B cell (primary cell): Measurements from ENCODE around the gene SCN7A. TPM values are rescaled to one million over a fixed set of nuclear protein-coding genes. Genes with fewer than 3 reads are reported as not detected.

Experiments used
- ATAC-seq: fragments of 200-7000 bp; cut with Tn5 transposase; one replicate; pipeline ENCODE4 v1.10.0; 2021; ENCODE audit warnings: low read depth, mild to moderate bottlenecking, moderate number of reproducible peaks, moderate library complexity
- CTCF ChIA-PET: fragments of 350-600 bp; sonication (Branson Sonifier 250); formaldehyde crosslinking; loops from one replicate; lab custom pipeline; 2021; ENCODE audit warnings: antibody characterized with exemption, inconsistent platforms; lab: Charles Lee
- POLR2A ChIA-PET: fragments of 350-600 bp; sonication (Branson Sonifier 250); formaldehyde crosslinking; loops from one replicate; lab custom pipeline; 2021; ENCODE audit warnings: antibody characterized with exemption; lab: Charles Lee
- DNase-seq: peaks from one replicate; pipeline ENCODE4 v3.0.0; 2013
- H2AFZ ChIP-seq: 2 replicates; pipeline ENCODE4 v1.6.1; 2012; ENCODE audit warnings: mild to moderate bottlenecking, low read depth, low read length; ENCODE audit not compliant: insufficient read depth, poor library complexity, severe bottlenecking
- H3K27ac ChIP-seq, 2 donors: 1 replicate in 1 of 2; 2 replicates in 1 of 2; pipeline ENCODE4 v1.5.1; 2012 to 2013; ENCODE audit warnings: low read length in 2 of 2, mild to moderate bottlenecking in 2 of 2, moderate library complexity in 1 of 2
- H3K27me3 ChIP-seq, 4 experiments: fragments of 200-600 bp in 1 of 4; sonication (generic) in 1 of 4; replicated peaks in 1 of 4; 1 replicate in 2 of 4; 2 replicates in 2 of 4; pipeline versions ENCODE4 v1.6.1 to v1.7.0; 2013 to 2016; ENCODE audit warnings: low read length in 3 of 4, mild to moderate bottlenecking in 2 of 4, mixed read lengths in 1 of 4, moderate library complexity in 1 of 4; ENCODE audit not compliant: insufficient read depth in 4 of 4, control insufficient read depth in 3 of 4; ENCODE audit errors: control extremely low read depth in 1 of 4
- H3K36me3 ChIP-seq, 2 experiments: replicated peaks in 1 of 2; 1 replicate in 1 of 2; 2 replicates in 1 of 2; pipeline versions ENCODE4 v1.6.1 to v1.7.1; 2013; ENCODE audit warnings: low read length in 1 of 2; ENCODE audit not compliant: insufficient read depth in 2 of 2, control insufficient read depth in 1 of 2; ENCODE audit errors: control extremely low read depth in 1 of 2, extremely low read depth in 1 of 2
- H3K4me1 ChIP-seq, 2 donors: fragments of 200-600 bp in 1 of 2; sonication (generic) in 1 of 2; 1 replicate in 1 of 2; 2 replicates in 1 of 2; pipeline versions ENCODE4 v1.5.1 to v1.6.1; 2013 to 2017; ENCODE audit warnings: low read length in 2 of 2; ENCODE audit not compliant: control insufficient read depth in 2 of 2, insufficient read depth in 2 of 2
- H3K4me2 ChIP-seq: replicated peaks from 2 replicates; pipeline ENCODE3; 2012; ENCODE audit warnings: mild to moderate bottlenecking, low read depth, low read length; ENCODE audit not compliant: poor library complexity, severe bottlenecking
- H3K4me3 ChIP-seq, 5 experiments: fragments of 200-600 bp in 1 of 5; sonication (generic) in 1 of 5; 1 replicate in 3 of 5; 2 replicates in 2 of 5; pipeline versions ENCODE4 v1.5.1 to v1.7.0; 2011 to 2016; ENCODE audit warnings: low read length in 4 of 5, mild to moderate bottlenecking in 4 of 5, low read depth in 2 of 5, control low read depth in 1 of 5, moderate library complexity in 1 of 5; ENCODE audit not compliant: insufficient read depth in 1 of 5; ENCODE audit errors: control extremely low read depth in 1 of 5, extremely low read depth in 1 of 5
- H3K79me2 ChIP-seq: fragments of 200-600 bp; sonication (generic); one replicate; pipeline ENCODE4 v1.6.0; 2016; ENCODE audit warnings: low read length; ENCODE audit not compliant: control insufficient read depth, insufficient read depth
- H3K9ac ChIP-seq: fragments of 200-600 bp; sonication (generic); 2 replicates; pipeline ENCODE4 v1.6.1; 2017; ENCODE audit warnings: mild to moderate bottlenecking, low read length, moderate library complexity
- H3K9me3 ChIP-seq, 3 donors: one replicate each; pipeline versions ENCODE4 v1.6.1 to v1.7.1; 2013; ENCODE audit warnings: low read length in 2 of 3; ENCODE audit not compliant: control insufficient read depth in 2 of 3, insufficient read depth in 1 of 3; ENCODE audit errors: control extremely low read depth in 1 of 3
- H4K20me1 ChIP-seq: 2 replicates; pipeline ENCODE4 v1.6.0; 2012; ENCODE audit warnings: mild to moderate bottlenecking, low read length; ENCODE audit not compliant: insufficient read depth, control insufficient read depth, poor library complexity, severe bottlenecking
- H3K27ac Mint-ChIP-seq: one replicate; pipeline ENCODE4 v1.8.0; 2021; ENCODE audit warnings: mixed read lengths
- H3K27me3 Mint-ChIP-seq: one replicate; pipeline ENCODE4 v1.8.0; 2021; ENCODE audit warnings: mixed read lengths
- H3K4me1 Mint-ChIP-seq: one replicate; pipeline ENCODE4 v1.8.0; 2021; ENCODE audit warnings: mixed read lengths
- H3K4me3 Mint-ChIP-seq: one replicate; pipeline ENCODE4 v1.8.0; 2021; ENCODE audit warnings: mixed read lengths
- H3K9me3 Mint-ChIP-seq: one replicate; pipeline ENCODE4 v1.8.0; 2022; ENCODE audit warnings: mixed read lengths; ENCODE audit not compliant: insufficient read depth
- EZH2 ChIP-seq: IDR thresholded peaks from 2 replicates; pipeline ENCODE4 v1.6.1; 2012; ENCODE audit warnings: borderline replicate concordance, low read depth, mild to moderate bottlenecking, moderate library complexity, low read length; ENCODE audit not compliant: insufficient read depth, poor library complexity, severe bottlenecking
- WGBS: methylation state at CpG from one replicate; pipeline ENCODE4 v1.1.5; 2013; ENCODE audit warnings: missing lambda C conversion rate; ENCODE audit not compliant: insufficient coverage; 5-methylcytosine and 5-hydroxymethylcytosine counted together
- intact Hi-C: fragments of 100-400 bp; cut with micrococcal nuclease; formaldehyde crosslinking; loops from one replicate; pipeline ENCODE4 v1.10.0; 2022
- polyA plus RNA-seq: library from polyadenylated mRNA; depleted of rRNA; stranded (reverse); fragments of >200 nt; gene quantifications from 2 replicates; pipeline ENCODE4 v1.2.3, GENCODE V29; 2012
- total RNA-seq, 2 donors: library from RNA; stranded (reverse); fragments of 120-200 nt in 1 of 2; gene quantifications; 1 replicate in 1 of 2; 2 replicates in 1 of 2; pipeline versions ENCODE4 v1.2.3 to v1.2.4, GENCODE V29; 2013 to 2022
- TF ChIP-seq, protein P1 (sequence below): fragments of 200-600 bp; IDR thresholded peaks from one replicate; pipeline ENCODE4 v1.8.0; 2022; ENCODE audit warnings: antibody characterized with exemption, mild to moderate bottlenecking

The SCN7A gene
- total and polyA plus RNA-seq, 2 donors (not counting 1 experiment from before 2014, with no cell fraction given) = not detected

DNA sequence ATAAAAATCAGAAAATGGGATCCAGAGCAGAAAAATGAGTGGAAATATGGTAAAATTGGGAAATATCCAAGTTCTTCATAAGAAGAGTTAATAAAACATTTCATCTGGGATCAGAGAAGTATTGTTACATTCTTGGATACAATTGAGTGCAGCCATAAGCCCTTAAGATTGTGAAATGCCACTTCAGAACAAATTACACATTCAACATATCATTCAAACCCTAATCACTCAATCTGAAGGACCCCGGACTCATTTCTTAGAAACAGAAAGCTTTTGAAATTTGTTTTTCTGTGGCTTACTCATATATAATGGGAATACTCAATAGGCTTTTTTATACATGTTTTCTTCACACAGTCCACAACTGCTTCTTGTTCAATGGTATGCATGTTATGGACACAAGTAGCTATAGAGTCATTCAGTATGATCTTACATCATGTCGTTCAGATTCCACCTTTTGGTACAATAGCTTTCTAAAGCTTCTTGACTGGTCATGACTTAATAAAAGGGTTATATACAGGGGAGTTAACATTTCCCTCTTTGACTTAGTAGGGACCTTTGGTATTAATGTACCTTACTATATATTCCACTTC lies 39.9 kb downstream of the SCN7A start:
- no peak overlapping the region for H3K27ac ChIP-seq
- H3K4me3 ChIP-seq = no peak overlapping the region
- TF ChIP-seq, protein P1, sequence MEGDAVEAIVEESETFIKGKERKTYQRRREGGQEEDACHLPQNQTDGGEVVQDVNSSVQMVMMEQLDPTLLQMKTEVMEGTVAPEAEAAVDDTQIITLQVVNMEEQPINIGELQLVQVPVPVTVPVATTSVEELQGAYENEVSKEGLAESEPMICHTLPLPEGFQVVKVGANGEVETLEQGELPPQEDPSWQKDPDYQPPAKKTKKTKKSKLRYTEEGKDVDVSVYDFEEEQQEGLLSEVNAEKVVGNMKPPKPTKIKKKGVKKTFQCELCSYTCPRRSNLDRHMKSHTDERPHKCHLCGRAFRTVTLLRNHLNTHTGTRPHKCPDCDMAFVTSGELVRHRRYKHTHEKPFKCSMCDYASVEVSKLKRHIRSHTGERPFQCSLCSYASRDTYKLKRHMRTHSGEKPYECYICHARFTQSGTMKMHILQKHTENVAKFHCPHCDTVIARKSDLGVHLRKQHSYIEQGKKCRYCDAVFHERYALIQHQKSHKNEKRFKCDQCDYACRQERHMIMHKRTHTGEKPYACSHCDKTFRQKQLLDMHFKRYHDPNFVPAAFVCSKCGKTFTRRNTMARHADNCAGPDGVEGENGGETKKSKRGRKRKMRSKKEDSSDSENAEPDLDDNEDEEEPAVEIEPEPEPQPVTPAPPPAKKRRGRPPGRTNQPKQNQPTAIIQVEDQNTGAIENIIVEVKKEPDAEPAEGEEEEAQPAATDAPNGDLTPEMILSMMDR = no peak
- TF ChIP-seq EZH2 = no peak
- Mint-ChIP-seq H3K27ac (no peak overlapping the region), H3K9me3 (peaks cover 2% of the 10 kb centered on the region), H3K4me1 (peaks cover 3% of the 10 kb centered on the region), H3K4me3 (no peak overlapping the region), H3K27me3 (no peaks in the 10 kb centered on the region)
- ATAC-seq (no peak), DNase-seq (no peak)
- no peaks in the 10 kb centered on the region for H3K27me3 ChIP-seq
- no CpG with 5 or more reads among the region's 2 CpGs for WGBS
- H3K79me2 ChIP-seq = no peaks in the 10 kb centered on the region
- H3K36me3 ChIP-seq = no peaks in the 10 kb centered on the region
- no peaks in the 10 kb centered on the region for H4K20me1 ChIP-seq
- no peak overlapping the region for H3K9ac ChIP-seq
- ChIA-PET POLR2A (no interaction called here), CTCF (no interaction called here)
- H2AFZ ChIP-seq = no peak overlapping the region
- intact Hi-C loops = no loop called here
- H3K4me1 ChIP-seq = no peaks in the 10 kb centered on the region
- H3K9me3 ChIP-seq = no peaks in the 10 kb centered on the region
- H3K4me2 ChIP-seq = no peak overlapping the region

DNA sequence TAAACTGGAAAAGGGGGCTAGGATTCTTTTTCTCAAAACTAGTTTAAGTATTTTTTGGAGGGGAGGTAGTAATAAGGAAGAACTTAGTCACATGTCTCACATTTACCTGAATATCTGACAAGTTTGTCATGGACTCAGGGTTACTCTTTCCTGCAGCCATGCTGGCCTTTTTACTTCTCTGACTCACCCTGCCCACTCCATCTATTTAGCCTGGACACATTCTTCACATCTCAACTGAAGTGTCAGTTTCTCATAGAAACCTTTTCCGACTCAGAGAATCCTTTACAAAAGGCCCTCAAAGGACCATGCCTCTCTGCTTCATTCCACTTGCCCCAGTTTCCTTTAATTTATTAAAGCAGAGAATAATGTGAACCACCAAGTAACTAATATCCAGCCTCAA lies 42.6 kb downstream of the SCN7A start:
- TF ChIP-seq, protein P1 = no peak
- TF ChIP-seq EZH2 = no peak
- Histone ChIP-seq H3K4me3 (no peak overlapping the region), H3K4me2 (no peak overlapping the region), H2AFZ (no peak overlapping the region), H3K79me2 (no peaks in the 10 kb centered on the region), H3K27me3 (no peaks in the 10 kb centered on the region), H3K9ac (no peak overlapping the region), H3K9me3 (no peaks in the 10 kb centered on the region), H3K27ac (no peak overlapping the region), H4K20me1 (no peaks in the 10 kb centered on the region), H3K36me3 (no peaks in the 10 kb centered on the region), H3K4me1 (no peaks in the 10 kb centered on the region)
- POLR2A ChIA-PET = no interaction called here
- intact Hi-C loops = no loop called here
- CTCF ChIA-PET = no interaction called here
- H3K27ac Mint-ChIP-seq = no peak overlapping the region
- DNase-seq (no peak), ATAC-seq (no peak)
- H3K4me3 Mint-ChIP-seq = no peak overlapping the region
- peaks cover 4% of the 10 kb centered on the region for H3K9me3 Mint-ChIP-seq
- WGBS = 100% methylated on average over 1 of the region's 1 CpG
- no peaks in the 10 kb centered on the region for H3K27me3 Mint-ChIP-seq
- H3K4me1 Mint-ChIP-seq = peaks cover 3% of the 10 kb centered on the region
